ENCODE data around the gene KRT39. TPM values are rescaled to one million over a fixed set of nuclear protein-coding genes. Genes with fewer than 3 reads are reported as not detected.
A peak's percentile ranks its signal among the peaks of the same experiment; 100 is the strongest.

KRT39 gene
- total and polyA plus RNA-seq, 2 of the 13 experiments (the other 11 are each of a cell fraction or from before 2014, with no cell fraction given): 0.07 to 1.2 TPM

DNA sequence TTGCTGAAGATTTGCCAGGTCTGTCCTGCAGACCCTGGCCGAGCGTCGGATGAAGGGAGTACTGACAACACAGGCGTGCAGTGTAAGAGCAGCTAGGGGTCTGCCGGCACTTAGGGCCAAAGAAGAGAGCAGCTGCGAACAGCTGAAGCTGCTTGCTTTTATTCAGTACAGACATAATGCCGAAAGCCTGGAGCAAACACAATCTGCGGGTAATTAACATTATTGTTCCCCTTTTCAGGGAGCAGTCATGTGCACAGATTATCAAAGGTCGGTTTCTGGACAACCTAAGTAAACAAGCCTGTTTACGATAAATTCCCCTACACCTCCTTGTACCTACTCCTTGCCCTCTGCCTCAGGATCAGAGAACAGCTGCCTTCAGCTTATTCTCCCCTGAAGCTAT is 17.3 kb downstream of the KRT39 start (continued):
- peak; percentile 30; the same call in 1 of the 2 replicates for TF ChIP-seq TFE3 (CRISPR knock-in tag; IDR thresholded peaks at IDR 0.05)
- 0 out of 2 replicates have a peak, but pooled peaks have one; percentile 27 for TF ChIP-seq ZBTB38 (CRISPR knock-in tag; IDR thresholded peaks at IDR 0.05)
- TF ChIP-seq FOXA1 (IDR thresholded peaks at IDR 0.05): no peak
- TF ChIP-seq FOXA1 (CRISPR knock-in tag; IDR thresholded peaks at IDR 0.05): peak; percentile 76
- 0 out of 2 replicates have a peak, but pooled peaks have one; percentile 43 for TF ChIP-seq ZNF292 (CRISPR knock-in tag; IDR thresholded peaks at IDR 0.05; ENCODE audit: borderline replicate concordance, low read depth)
- no peak for TF ChIP-seq SMYD3 (CRISPR knock-in tag; IDR thresholded peaks at IDR 0.05)
- TF ChIP-seq FOXP4 (CRISPR knock-in tag; IDR thresholded peaks at IDR 0.05): peak; percentile 70
- TF ChIP-seq, protein P1, sequence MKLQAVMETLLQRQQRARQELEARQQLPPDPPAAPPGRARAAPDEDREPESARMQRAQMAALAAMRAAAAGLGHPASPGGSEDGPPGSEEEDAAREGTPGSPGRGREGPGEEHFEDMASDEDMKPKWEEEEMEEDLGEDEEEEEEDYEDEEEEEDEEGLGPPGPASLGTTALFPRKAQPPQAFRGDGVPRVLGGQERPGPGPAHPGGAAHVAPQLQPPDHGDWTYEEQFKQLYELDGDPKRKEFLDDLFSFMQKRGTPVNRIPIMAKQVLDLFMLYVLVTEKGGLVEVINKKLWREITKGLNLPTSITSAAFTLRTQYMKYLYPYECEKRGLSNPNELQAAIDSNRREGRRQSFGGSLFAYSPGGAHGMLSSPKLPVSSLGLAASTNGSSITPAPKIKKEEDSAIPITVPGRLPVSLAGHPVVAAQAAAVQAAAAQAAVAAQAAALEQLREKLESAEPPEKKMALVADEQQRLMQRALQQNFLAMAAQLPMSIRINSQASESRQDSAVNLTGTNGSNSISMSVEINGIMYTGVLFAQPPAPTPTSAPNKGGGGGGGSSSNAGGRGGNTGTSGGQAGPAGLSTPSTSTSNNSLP (IDR thresholded peaks at IDR 0.05; ENCODE audit: low read depth, low read length): no peak
- TF ChIP-seq FOXA3 (CRISPR knock-in tag; IDR thresholded peaks at IDR 0.05): peak; percentile 69
- no peak for TF ChIP-seq SOX6 (IDR thresholded peaks at IDR 0.05)
- peak; percentile 72 for TF ChIP-seq SOX6 (CRISPR knock-in tag; IDR thresholded peaks at IDR 0.05)
- peak; percentile 30 for TF ChIP-seq HNF4A (CRISPR knock-in tag; IDR thresholded peaks at IDR 0.05)
- peak; percentile 37; the same call in 1 of the 2 replicates for TF ChIP-seq GATAD2A (CRISPR knock-in tag; IDR thresholded peaks at IDR 0.05)

Data from HepG2 (cell line).